VCaP (cell line): ENCODE measurements around the gene RBM10.
"Not testable (repeated sequence)": the region's sequence is repeated elsewhere in the genome, so short reads cannot be mapped to it uniquely, and the experiment has no call there.

Experiments
- H3K27ac ChIP-seq: fragments of 450-650 bp; 2 replicates; pipeline ENCODE4 v1.5.1; 2017
- TF ChIP-seq, protein P1 (sequence below): fragments of 450-650 bp; conservative IDR thresholded peaks from 2 replicates; pipeline ENCODE4 v1.5.1; 2017; ENCODE audit warnings: mild to moderate bottlenecking, moderate library complexity

The RBM10 gene, protein sequence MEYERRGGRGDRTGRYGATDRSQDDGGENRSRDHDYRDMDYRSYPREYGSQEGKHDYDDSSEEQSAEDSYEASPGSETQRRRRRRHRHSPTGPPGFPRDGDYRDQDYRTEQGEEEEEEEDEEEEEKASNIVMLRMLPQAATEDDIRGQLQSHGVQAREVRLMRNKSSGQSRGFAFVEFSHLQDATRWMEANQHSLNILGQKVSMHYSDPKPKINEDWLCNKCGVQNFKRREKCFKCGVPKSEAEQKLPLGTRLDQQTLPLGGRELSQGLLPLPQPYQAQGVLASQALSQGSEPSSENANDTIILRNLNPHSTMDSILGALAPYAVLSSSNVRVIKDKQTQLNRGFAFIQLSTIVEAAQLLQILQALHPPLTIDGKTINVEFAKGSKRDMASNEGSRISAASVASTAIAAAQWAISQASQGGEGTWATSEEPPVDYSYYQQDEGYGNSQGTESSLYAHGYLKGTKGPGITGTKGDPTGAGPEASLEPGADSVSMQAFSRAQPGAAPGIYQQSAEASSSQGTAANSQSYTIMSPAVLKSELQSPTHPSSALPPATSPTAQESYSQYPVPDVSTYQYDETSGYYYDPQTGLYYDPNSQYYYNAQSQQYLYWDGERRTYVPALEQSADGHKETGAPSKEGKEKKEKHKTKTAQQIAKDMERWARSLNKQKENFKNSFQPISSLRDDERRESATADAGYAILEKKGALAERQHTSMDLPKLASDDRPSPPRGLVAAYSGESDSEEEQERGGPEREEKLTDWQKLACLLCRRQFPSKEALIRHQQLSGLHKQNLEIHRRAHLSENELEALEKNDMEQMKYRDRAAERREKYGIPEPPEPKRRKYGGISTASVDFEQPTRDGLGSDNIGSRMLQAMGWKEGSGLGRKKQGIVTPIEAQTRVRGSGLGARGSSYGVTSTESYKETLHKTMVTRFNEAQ

DNA sequence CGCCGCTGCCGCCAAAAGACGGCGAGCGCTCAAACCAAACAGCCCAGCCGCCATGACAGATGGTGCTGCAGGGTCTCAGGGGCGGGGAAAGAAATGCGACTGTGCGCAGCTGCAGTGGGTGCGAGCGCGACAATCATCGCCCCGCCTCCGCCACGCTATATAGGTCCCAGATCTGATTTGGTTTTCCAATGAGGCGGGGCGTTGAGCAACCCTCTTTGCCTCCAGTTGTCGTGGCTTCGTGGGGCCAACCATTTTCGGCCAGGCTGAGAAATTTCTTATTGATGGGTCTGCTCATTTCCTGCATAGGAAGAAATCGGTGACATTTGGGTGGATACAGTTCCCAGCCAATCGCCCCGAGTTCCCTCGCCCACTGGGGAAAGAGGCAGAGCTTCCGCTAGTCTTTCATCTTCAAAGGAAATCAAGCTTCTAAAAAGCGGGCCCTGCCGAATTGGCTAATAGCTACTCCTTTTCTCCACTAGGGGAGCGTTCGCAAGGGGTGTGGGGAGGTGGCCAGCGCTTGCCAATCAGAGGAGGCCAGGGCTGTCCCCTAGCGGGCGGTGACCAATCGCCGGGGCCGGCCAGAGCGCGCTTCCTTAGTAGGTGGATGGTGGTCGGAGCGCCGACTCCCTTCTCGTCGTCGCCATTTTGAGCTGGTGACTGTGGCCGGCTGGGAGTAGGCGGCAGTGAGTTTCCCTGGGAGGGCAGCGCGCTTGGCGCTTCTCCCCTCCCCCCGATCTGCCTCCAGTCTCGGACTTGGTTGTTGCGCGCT is at the start of gene RBM10, which contains the start of gene NDUFB11:
Gene RBM10 (plus strand): TSS at position 596 of the 769 bp plus-strand sequence. CDS start 2,261 bp downstream, outside the sequence.
Gene NDUFB11 (minus strand): TSS at position 77 of the 769 bp plus-strand sequence. CDS start 23 bp downstream, at position 54.
- TF ChIP-seq, protein P1, sequence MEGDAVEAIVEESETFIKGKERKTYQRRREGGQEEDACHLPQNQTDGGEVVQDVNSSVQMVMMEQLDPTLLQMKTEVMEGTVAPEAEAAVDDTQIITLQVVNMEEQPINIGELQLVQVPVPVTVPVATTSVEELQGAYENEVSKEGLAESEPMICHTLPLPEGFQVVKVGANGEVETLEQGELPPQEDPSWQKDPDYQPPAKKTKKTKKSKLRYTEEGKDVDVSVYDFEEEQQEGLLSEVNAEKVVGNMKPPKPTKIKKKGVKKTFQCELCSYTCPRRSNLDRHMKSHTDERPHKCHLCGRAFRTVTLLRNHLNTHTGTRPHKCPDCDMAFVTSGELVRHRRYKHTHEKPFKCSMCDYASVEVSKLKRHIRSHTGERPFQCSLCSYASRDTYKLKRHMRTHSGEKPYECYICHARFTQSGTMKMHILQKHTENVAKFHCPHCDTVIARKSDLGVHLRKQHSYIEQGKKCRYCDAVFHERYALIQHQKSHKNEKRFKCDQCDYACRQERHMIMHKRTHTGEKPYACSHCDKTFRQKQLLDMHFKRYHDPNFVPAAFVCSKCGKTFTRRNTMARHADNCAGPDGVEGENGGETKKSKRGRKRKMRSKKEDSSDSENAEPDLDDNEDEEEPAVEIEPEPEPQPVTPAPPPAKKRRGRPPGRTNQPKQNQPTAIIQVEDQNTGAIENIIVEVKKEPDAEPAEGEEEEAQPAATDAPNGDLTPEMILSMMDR = peak; percentile 80
- peak within 1 kb of the TSS; percentile 90 for H3K27ac ChIP-seq

DNA sequence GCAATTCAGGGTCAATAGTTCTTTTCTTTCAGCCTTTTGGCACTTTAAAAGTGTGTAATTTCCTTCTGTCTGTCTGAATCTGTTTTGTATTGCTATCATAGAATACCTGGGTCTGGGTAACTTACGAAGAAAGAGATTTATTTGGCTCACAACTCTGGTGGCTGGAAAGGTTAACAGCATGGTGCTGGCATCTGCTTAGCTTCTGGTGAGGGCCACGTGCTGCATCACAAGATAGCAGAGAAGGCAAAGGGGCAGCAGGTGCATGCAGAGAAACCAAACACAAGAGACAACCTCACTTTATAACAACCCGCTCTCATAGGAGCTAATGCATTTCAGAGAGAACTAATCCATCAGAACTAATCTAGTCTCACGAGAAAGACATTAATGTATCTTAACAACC is 48.0 kb upstream of the RBM10 start:
- no peak overlapping the region for H3K27ac ChIP-seq

DNA sequence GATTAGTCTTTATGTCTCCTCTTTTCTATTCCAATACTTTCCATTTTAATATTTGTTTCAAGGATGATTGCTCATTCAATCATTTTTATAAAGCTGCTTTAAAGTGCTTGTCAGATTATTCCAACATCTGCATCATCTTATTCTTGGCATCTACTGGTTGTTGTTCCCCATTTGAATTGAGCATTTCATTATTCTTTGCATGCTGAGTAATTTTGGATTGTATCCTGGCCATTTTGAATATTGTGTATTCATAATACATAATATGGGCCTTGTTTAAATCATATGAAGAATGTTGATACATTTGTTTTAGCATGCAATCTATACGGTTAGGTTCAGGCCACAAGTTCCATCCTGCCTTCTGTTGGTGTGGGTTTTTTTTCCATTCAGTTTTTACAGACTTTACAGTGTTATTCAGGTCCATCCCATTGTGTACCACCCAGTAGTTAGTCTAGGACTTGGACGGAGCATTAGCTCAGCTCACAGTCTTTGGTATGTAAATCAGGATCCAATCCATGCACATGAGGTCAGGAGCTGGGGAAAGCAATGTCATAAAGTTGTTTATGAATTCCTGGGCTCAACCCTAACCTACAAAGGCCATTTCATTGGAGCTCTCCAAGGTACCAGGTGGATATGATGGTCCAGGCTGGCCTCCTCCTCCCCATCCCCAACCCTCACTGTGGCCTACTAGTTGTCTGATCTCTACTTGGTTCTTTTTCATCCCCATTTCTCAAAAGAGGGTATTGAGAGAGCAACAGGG is 46.5 kb upstream of the RBM10 start:
- TF ChIP-seq, protein P1 = no peak
- no peak overlapping the region for H3K27ac ChIP-seq

More for the DNA sequence above, 48.0 kb upstream of the RBM10 start:
- TF ChIP-seq, protein P1 = no peak

DNA sequence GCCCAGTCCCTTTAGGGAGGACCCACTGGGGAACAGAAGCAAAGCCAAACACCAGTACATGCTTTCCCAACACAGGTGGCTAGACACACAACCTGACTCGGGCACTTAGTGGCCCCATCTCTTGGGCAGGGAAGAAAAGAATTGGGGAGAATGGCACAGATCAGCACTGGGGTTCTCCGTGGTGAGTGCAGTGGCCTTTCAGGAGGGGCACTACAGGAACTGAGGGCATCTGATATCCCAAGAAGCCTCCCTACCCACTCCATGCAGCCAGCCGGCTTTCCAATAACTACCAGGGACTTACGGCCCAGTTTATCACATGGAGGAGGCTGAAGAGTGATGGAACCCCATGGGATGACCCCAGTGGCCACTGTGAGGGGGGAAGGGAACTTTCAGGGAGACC is 43.8 kb upstream of the RBM10 start:
- TF ChIP-seq, protein P1 = no peak

DNA sequence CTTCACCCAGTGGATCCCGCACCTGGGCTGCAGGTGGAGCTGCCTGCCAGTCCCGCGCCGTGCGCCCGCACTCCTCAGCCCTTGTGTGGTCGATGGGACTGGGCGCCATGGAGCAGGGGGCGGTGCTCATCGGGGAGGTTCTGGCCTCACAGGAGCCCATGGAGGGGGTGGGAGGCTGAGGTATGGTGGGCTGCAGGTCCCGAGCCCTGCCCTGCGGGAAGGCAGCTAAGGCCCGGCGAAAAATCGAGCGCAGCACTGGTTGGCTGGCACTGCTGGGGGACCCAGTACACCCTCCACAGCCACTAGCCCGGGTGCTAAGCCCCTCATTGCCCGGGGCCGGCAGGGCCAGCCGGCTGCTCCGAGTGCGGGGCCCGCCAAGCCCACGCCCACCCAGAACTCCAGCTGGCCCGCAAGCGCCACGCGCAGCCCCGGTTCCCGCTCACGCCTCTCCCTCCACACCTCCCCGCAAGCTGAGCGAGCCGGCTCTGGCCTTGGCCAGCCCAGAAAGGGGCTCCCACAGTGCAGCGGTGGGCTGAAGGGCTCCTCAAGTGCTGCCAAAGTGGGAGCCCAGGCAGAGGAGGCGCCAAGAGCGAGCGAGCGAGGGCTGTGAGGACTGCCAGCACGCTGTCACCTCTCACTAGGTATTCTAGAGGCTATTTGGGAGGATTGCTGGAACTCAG is 33.9 kb upstream of the RBM10 start:
- not testable (repeated sequence) for H3K27ac ChIP-seq

More for the DNA sequence above, 43.8 kb upstream of the RBM10 start:
- no peak overlapping the region for H3K27ac ChIP-seq

DNA sequence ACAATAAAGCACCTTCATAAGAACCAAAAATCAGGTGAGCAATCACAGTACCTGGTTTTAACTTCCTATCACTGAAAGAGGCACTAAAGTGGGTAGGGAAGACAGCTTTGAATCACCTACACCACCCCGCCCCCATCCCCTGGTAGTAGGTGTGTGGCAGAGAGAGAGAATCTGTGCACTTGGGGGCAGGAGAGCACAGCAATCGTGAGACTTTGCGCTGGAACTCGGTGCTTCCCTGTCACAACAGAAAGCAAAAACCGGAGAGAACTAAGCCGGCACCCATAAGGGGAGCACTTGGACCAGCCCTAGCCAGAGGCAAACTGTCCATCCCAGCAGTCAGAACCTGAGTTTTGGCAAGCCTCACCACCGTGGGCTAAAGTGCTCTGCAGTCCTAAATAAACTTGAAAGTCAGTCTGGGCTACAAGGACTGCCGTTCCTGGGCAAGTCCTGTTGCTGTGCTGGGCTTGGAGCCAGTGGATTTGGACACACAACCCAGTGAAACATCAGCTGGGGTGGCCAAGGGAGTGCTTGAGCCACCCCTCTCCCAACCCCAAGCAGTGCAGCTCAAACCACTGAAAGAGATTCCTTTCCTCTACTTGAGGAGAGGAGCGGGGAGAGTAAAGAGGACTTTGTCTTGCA is 32.6 kb upstream of the RBM10 start:
- H3K27ac ChIP-seq = no peak overlapping the region
- TF ChIP-seq, protein P1 = no peak; the same call in 1 of the 2 replicates

DNA sequence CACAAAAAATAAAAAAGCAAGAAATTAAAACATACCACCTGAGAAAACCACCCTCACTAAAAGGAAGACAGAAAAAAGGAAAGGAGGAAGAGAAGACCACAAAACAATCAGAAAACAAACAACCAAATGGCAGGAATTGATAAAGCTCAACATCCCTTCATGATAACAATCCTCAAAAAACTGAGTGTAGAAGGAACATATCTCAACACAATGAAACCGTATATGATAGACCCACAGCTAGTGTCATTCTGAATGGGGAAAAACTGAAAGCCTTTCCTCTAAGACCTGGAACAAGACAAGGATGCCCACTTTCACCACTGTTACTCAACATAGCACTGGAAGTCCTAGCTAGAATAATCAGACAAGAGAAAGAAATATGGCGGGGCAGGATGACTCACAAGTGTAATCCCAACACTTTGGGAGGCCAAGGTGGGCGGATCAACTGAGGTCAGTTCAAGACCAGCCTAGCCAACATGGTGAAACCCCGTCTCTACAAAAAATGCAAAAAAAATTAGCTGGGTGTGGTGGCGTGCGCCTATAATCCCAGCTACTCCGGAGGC is 28.4 kb upstream of the RBM10 start:
- not testable (repeated sequence) for H3K27ac ChIP-seq

DNA sequence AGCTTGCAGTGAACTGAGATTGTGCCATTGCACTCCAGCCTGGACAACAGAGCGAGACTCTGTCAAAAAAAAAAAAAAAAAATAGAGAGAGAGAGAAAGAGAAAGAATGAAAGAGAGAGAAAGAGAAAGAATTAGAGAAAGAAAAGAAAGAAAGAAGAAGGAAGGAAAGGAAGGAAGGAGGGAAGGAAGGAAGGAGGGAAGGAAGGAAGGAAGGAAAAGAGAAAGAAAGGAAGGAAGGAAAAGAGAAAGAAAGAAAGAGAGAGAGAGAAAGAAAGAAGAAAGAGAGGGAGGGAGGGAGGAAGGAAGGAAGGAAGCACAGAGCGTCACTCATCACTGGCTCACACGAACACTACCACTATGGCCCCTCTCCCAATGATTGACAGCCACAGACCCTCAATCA is 20.6 kb upstream of the RBM10 start:
- H3K27ac ChIP-seq = not testable (repeated sequence)
